BLaER1 treated with 17β-estradiol and CSF1 and Interleukin-3, amounts not matched to agents 10 nM and 100 nM (cell line): ENCODE results near the gene COL8A2.

Source experiments
- H3K27ac ChIP-seq, 11 experiments: shearing (Covaris generic); formaldehyde crosslinking; 2 replicates each; pipeline ENCODE4 v1.8.1; 2022
- H3K27me3 ChIP-seq, 11 experiments: shearing (Covaris generic); formaldehyde crosslinking; 2 replicates each; pipeline ENCODE4 v1.8.1; 2022
- H3K36me3 ChIP-seq, 11 experiments: shearing (Covaris generic); formaldehyde crosslinking; 2 replicates each; pipeline ENCODE4 v1.8.1; 2022
- H3K4me1 ChIP-seq, 10 experiments: shearing (Covaris generic); formaldehyde crosslinking; 2 replicates each; pipeline ENCODE4 v1.8.1; 2022
- H3K4me2 ChIP-seq, 11 experiments: shearing (Covaris generic); formaldehyde crosslinking; 2 replicates each; pipeline ENCODE4 v1.8.1; 2022
- H3K4me3 ChIP-seq, 10 experiments: shearing (Covaris generic); formaldehyde crosslinking; 2 replicates each; pipeline ENCODE4 v1.8.1; 2022
- H3K9ac ChIP-seq, 11 experiments: shearing (Covaris generic); formaldehyde crosslinking; 2 replicates each; pipeline ENCODE4 v1.8.1; 2022
- H3K9me3 ChIP-seq, 11 experiments: shearing (Covaris generic); formaldehyde crosslinking; replicated peaks in 1 of 11; 2 replicates each; pipeline ENCODE4 v1.8.1; 2022
- H4K20me1 ChIP-seq, 11 experiments: shearing (Covaris generic); formaldehyde crosslinking; 2 replicates each; pipeline ENCODE4 v1.8.1; 2022
- Cebpa-rat ChIP-seq, 11 experiments: shearing (Covaris generic); IDR thresholded peaks; 2 replicates each; pipeline ENCODE4 v1.8.1; 2022

The COL8A2 gene

GRCh38 chr1:36108314-36108713 lies 16.7 kb downstream of the COL8A2 start:
- Histone ChIP-seq H3K27me3 (no peaks in the 10 kb centered on the region), H3K4me3 (no peak overlapping the region), H4K20me1 (no peaks in the 10 kb centered on the region), H3K9me3 (no peaks in the 10 kb centered on the region), H3K4me2 (peak overlapping the region in 9 of 11 experiments; percentile 44 to 76 (median 62); a peak in 15 of 22 replicates), H3K27ac (no peak overlapping the region; a peak in 1 of 22 replicates), H3K4me1 (peaks cover 0 to 40% (median 28%) of the 10 kb centered on the region in 10 experiments; a peak in 18 of 20 replicates), H3K36me3 (no peaks in the 10 kb centered on the region), H3K9ac (peak overlapping the region in 1 of 11 experiments; percentile 13; a peak in 1 of 22 replicates)
- no peak for TF ChIP-seq Cebpa-rat (IDR thresholded peaks at IDR 0.05)

GRCh38 chr1:36107394-36107793 lies 17.6 kb downstream of the COL8A2 start:
- no peaks in the 10 kb centered on the region for H3K36me3 ChIP-seq
- TF ChIP-seq Cebpa-rat (IDR thresholded peaks at IDR 0.05) = no peak
- no peak overlapping the region for H3K9ac ChIP-seq
- no peak overlapping the region for H3K27ac ChIP-seq
- no peaks in the 10 kb centered on the region for H4K20me1 ChIP-seq
- peaks cover 0 to 40% (median 28%) of the 10 kb centered on the region in 10 experiments; a peak in 18 of 20 replicates for H3K4me1 ChIP-seq
- H3K4me2 ChIP-seq = peak overlapping the region in 6 of 11 experiments; percentile 10 to 76 (median 64); a peak in 10 of 22 replicates
- H3K9me3 ChIP-seq = no peaks in the 10 kb centered on the region
- H3K4me3 ChIP-seq = no peak overlapping the region
- H3K27me3 ChIP-seq = no peaks in the 10 kb centered on the region

DNA sequence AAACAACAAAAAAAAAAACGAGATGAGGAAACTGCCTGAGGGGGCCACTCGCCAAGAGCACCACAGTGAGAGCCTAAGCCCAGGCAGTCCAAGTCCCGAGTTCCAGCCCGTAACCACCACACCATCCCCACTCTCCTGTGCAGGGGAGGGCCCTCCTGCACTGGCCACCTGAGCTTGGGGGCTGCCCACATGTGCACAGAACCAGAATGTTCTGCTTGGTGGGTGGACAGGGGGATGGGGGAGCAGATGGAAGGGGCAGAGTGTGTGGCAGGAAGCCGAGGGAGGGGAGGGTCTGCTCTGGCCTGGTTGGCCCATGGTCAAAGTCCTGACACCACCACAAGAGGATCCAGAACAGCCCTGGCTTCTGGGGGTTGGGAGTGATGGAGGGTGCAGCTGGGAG lies 18.8 kb downstream of the COL8A2 start:
- peak overlapping the region in 6 of 11 experiments; percentile 2 to 32 (median 22); a peak in 5 of 22 replicates for H3K4me2 ChIP-seq
- H3K9me3 ChIP-seq = no peaks in the 10 kb centered on the region
- no peaks in the 10 kb centered on the region for H3K27me3 ChIP-seq
- peaks cover 0 to 40% (median 28%) of the 10 kb centered on the region in 10 experiments; a peak in 18 of 20 replicates for H3K4me1 ChIP-seq
- no peaks in the 10 kb centered on the region for H4K20me1 ChIP-seq
- H3K9ac ChIP-seq = no peak overlapping the region
- TF ChIP-seq Cebpa-rat (IDR thresholded peaks at IDR 0.05) = no peak
- H3K27ac ChIP-seq = no peak overlapping the region
- no peaks in the 10 kb centered on the region for H3K36me3 ChIP-seq
- H3K4me3 ChIP-seq = no peak overlapping the region

DNA sequence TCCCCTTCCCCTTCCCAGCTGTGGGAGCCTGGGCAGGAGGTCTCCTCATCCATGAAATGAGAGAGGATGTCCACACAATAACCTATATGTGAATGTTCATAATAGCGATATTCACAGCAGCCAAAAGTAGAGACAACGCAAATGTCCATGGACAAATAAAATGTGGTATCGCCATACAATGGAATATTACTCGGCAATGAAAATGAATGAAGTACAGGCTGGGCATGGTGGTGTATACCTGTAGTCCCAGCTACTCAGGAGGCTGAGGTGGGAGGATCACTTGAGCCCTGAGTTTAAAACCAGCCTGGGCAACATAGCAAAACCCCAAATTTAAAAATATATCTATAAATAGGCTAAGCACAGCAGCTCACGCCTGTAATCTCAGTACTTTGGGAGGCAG lies 23.5 kb downstream of the COL8A2 start:
- Histone ChIP-seq H4K20me1 (peaks cover 0 to 7% (median 0%) of the 10 kb centered on the region in 11 experiments; a peak in 7 of 22 replicates), H3K4me2 (no peak overlapping the region), H3K36me3 (peaks cover 0 to 8% (median 0%) of the 10 kb centered on the region in 11 experiments; a peak in 1 of 22 replicates), H3K9ac (no peak overlapping the region), H3K4me1 (peaks cover 8 to 32% (median 18%) of the 10 kb centered on the region in 10 experiments), H3K9me3 (no peaks in the 10 kb centered on the region), H3K4me3 (no peak overlapping the region), H3K27ac (no peak overlapping the region), H3K27me3 (no peaks in the 10 kb centered on the region)
- TF ChIP-seq Cebpa-rat (IDR thresholded peaks at IDR 0.05) = no peak

DNA sequence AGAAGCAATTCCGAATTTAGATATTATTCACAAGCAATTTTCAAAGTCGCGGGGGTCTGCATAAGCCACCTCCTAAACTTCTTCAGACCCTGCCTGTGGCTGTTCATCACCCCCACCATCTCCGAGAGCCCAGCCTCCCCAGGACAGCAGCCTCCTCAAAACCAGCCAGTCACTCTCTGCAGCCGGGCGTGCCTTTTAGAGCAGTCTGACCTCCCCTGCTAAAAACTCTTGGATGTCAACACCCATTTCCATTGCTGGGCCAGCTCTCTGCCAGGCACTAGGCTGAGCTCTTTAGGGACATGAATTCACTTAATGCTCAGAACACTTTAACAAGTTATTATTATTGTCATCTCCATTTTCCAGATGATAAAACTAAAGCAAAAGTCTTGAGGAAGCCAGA lies 24.6 kb downstream of the COL8A2 start:
- peaks cover 19 to 38% (median 28%) of the 10 kb centered on the region in 10 experiments for H3K4me1 ChIP-seq
- no peak overlapping the region; a peak in 1 of 22 replicates for H3K9ac ChIP-seq
- H3K9me3 ChIP-seq = no peaks in the 10 kb centered on the region
- no peak overlapping the region for H3K4me2 ChIP-seq
- H3K27ac ChIP-seq = no peak overlapping the region
- peaks cover 0 to 19% (median 0%) of the 10 kb centered on the region in 11 experiments; a peak in 10 of 22 replicates for H4K20me1 ChIP-seq
- no peaks in the 10 kb centered on the region for H3K27me3 ChIP-seq
- no peak overlapping the region for H3K4me3 ChIP-seq
- H3K36me3 ChIP-seq = peaks cover 0 to 15% (median 9%) of the 10 kb centered on the region in 11 experiments; a peak in 10 of 22 replicates
- no peak for TF ChIP-seq Cebpa-rat (IDR thresholded peaks at IDR 0.05)

DNA sequence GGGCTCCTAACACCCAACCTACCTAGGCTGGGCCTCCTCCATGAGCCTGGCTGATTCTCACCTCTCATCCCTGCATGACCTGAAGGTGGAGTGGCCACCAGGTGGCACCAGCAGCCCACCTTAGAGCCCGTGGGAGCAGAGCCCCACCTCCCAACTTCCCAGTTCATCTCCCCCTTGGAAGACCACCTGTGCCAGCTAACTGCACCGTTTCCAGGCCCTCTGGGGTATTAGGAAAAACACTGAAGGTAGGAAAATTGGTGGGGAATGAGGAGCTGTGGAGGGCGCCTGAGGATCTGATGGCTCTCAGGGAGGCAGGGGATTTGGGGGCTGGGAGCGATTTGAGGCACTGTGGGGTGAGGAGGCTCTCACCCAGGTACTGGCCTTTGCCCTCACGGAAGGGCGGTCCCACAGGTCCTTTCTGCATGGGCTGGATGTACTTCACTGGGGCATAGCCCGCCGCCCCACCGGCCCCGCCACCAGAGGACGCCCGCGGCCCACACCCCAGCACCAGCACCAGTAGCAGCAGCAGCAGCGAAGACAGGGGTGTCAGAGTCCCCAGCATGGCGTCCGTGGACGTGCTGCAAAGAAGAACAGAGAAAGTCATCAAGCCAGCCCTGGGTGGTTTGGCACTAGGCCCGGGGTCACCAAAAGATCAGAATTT lies 25.2 kb downstream of the COL8A2 start:
- peaks cover 4 to 21% (median 13%) of the 10 kb centered on the region in 11 experiments; a peak in 18 of 22 replicates for H3K36me3 ChIP-seq
- no peak for TF ChIP-seq Cebpa-rat (IDR thresholded peaks at IDR 0.05)
- peak overlapping the region in 2 of 11 experiments; percentile 65 to 81; a peak in 3 of 22 replicates for H3K27ac ChIP-seq
- no peaks in the 10 kb centered on the region for H3K9me3 ChIP-seq
- no peak overlapping the region for H3K4me3 ChIP-seq
- peaks cover 2 to 23% (median 5%) of the 10 kb centered on the region in 11 experiments; a peak in 18 of 22 replicates for H4K20me1 ChIP-seq
- H3K27me3 ChIP-seq = no peaks in the 10 kb centered on the region
- peak overlapping the region in 4 of 11 experiments; percentile 23 to 61 (median 40); a peak in 3 of 22 replicates for H3K9ac ChIP-seq
- H3K4me2 ChIP-seq = peak overlapping the region in 2 of 11 experiments; percentile 27 to 39; a peak in 1 of 22 replicates
- H3K4me1 ChIP-seq = peaks cover 25 to 43% (median 33%) of the 10 kb centered on the region in 10 experiments

GRCh38 chr1:36098650-36099365 lies 26.2 kb downstream of the COL8A2 start:
- peak overlapping the region; percentile 23 to 65 (median 46); a peak in 18 of 22 replicates for H3K9ac ChIP-seq
- no peaks in the 10 kb centered on the region for H3K9me3 ChIP-seq
- H3K4me3 ChIP-seq = no peak overlapping the region
- H3K36me3 ChIP-seq = peaks cover 8 to 28% (median 18%) of the 10 kb centered on the region in 11 experiments; a peak in 18 of 22 replicates
- peaks cover 35 to 53% (median 43%) of the 10 kb centered on the region in 10 experiments for H3K4me1 ChIP-seq
- H4K20me1 ChIP-seq = peaks cover 10 to 33% (median 15%) of the 10 kb centered on the region in 11 experiments; a peak in 19 of 22 replicates
- no peak for TF ChIP-seq Cebpa-rat (IDR thresholded peaks at IDR 0.05)
- peak overlapping the region in 10 of 11 experiments; percentile 37 to 81 (median 56); a peak in 18 of 22 replicates for H3K27ac ChIP-seq
- 0 out of 22 replicates have a peak overlapping the region, but pooled peaks of 1 of the 11 experiments have one; percentile 90 for H3K4me2 ChIP-seq
- no peaks in the 10 kb centered on the region for H3K27me3 ChIP-seq

GRCh38 chr1:36097693-36098585 lies 27.1 kb downstream of the COL8A2 start:
- no peaks in the 10 kb centered on the region for H3K9me3 ChIP-seq
- no peaks in the 10 kb centered on the region for H3K27me3 ChIP-seq
- TF ChIP-seq Cebpa-rat (IDR thresholded peaks at IDR 0.05) = no peak
- peaks cover 17 to 37% (median 26%) of the 10 kb centered on the region in 11 experiments for H3K36me3 ChIP-seq
- peak overlapping the region in 10 of 11 experiments; percentile 23 to 65 (median 53); a peak in 18 of 22 replicates for H3K9ac ChIP-seq
- H3K4me2 ChIP-seq = peak overlapping the region in 8 of 11 experiments; percentile 86 to 99 (median 95); a peak in 13 of 22 replicates
- peaks cover 19 to 42% (median 24%) of the 10 kb centered on the region in 11 experiments; a peak in 19 of 22 replicates for H4K20me1 ChIP-seq
- H3K27ac ChIP-seq = peak overlapping the region in 10 of 11 experiments; percentile 17 to 81 (median 56); a peak in 17 of 22 replicates
- H3K4me3 ChIP-seq = no peak overlapping the region
- peaks cover 44 to 62% (median 52%) of the 10 kb centered on the region in 10 experiments for H3K4me1 ChIP-seq
